GM12878 (cell line): ENCODE measurements around the gene PAPSS2. TPM values are rescaled to one million over a fixed set of nuclear protein-coding genes. Genes with fewer than 3 reads are reported as not detected.

ENCODE experiments used
- ATAC-seq: fragments of 200-7000 bp; cut with Tn5 transposase; 3 replicates; pipeline ENCODE4 v1.9.1; 2020; ENCODE audit warnings: mild to moderate bottlenecking, moderate library complexity
- BruUV-seq: library from RNA; stranded (reverse); fragments of 400-500 nt; replicated peaks from 2 replicates; lab custom pipeline; 2021; lab: Mats Ljungman, UMichigan
- CTCF ChIA-PET: fragments of 300-600 bp; sonication (Branson Sonifier 250); formaldehyde crosslinking; extraction: SDS; loops from one replicate; lab custom pipeline; 2021; ENCODE audit warnings: inconsistent platforms; lab: Yijun Ruan, JAX
- POLR2A ChIA-PET: fragments of 350-600 bp; formaldehyde crosslinking; extraction: SDS; loops from one replicate; lab custom pipeline; 2021; ENCODE audit warnings: inconsistent platforms; lab: Charles Lee
- RAD21 ChIA-PET: fragments of 300-600 bp; sonication (Branson Sonifier 250); formaldehyde crosslinking; loops from one replicate; lab custom pipeline; 2023; ENCODE audit warnings: antibody characterized with exemption; ENCODE audit not compliant: unreplicated experiment; lab: Charles Lee
- SMC1A ChIA-PET: fragments of 300-600 bp; sonication (Branson Sonifier 250); formaldehyde crosslinking; loops from one replicate; lab custom pipeline; 2023; ENCODE audit not compliant: unreplicated experiment, uncharacterized antibody; lab: Charles Lee
- DNase-seq: peaks from one replicate; pipeline ENCODE4 v3.0.0-alpha.2; 2011; ENCODE audit warnings: low read depth, low spot score
- FAIRE-seq: peaks from 3 replicates; lab custom pipeline; 2011; peaks lifted over from hg19 to GRCh38; lab: Jason Lieb, UNC
- H2AFZ ChIP-seq: 2 replicates; pipeline ENCODE4 v1.6.0; 2011; ENCODE audit warnings: low read depth, low read length, control low read depth; ENCODE audit not compliant: control insufficient read depth
- H3K27ac ChIP-seq: 2 replicates; pipeline ENCODE4 v1.5.1; 2011; ENCODE audit warnings: control low read depth; ENCODE audit not compliant: control insufficient read depth, insufficient read depth
- H3K27me3 ChIP-seq, 2 experiments: replicated peaks in 1 of 2; 2 replicates each; pipeline versions ENCODE4 v1.6.0 to v1.6.1; 2011; ENCODE audit warnings: low read length in 1 of 2; ENCODE audit not compliant: control insufficient read depth in 2 of 2, insufficient read depth in 2 of 2
- H3K36me3 ChIP-seq, 2 experiments: 2 replicates each; pipeline ENCODE4 v1.5.1; 2011; ENCODE audit warnings: low read length in 1 of 2; ENCODE audit not compliant: control insufficient read depth in 2 of 2, insufficient read depth in 2 of 2
- H3K4me1 ChIP-seq: 2 replicates; pipeline ENCODE4 v1.6.1; 2011; ENCODE audit warnings: mild to moderate bottlenecking, low read length, moderate library complexity, mixed read lengths; ENCODE audit not compliant: control insufficient read depth, insufficient read depth
- H3K4me2 ChIP-seq: 2 replicates; pipeline ENCODE4 v1.6.0; 2011; ENCODE audit warnings: control low read depth; ENCODE audit not compliant: control insufficient read depth, insufficient read depth
- H3K4me3 ChIP-seq: fragments of 200-600 bp; sonication (generic); 2 replicates; pipeline ENCODE4 v1.5.1; 2016
- H3K79me2 ChIP-seq: 2 replicates; pipeline ENCODE4 v1.6.0; 2011; ENCODE audit warnings: low read length; ENCODE audit not compliant: control insufficient read depth, insufficient read depth
- H3K9ac ChIP-seq: 2 replicates; pipeline ENCODE4 v1.8.0; 2011; ENCODE audit warnings: low read length, control low read depth, mixed read lengths; ENCODE audit not compliant: control insufficient read depth, insufficient read depth
- H3K9me3 ChIP-seq: replicated peaks from 3 replicates; pipeline ENCODE4 v1.5.1; 2011; ENCODE audit warnings: mild to moderate bottlenecking, low read length; ENCODE audit not compliant: control insufficient read depth, insufficient read depth
- H4K20me1 ChIP-seq: 2 replicates; pipeline ENCODE4 v1.6.0; 2011; ENCODE audit not compliant: control insufficient read depth, insufficient read depth
- CHD4 ChIP-seq: fragments of 200-600 bp; sonication (generic); IDR thresholded peaks from 2 replicates; pipeline ENCODE4 v1.6.1; 2016; ENCODE audit warnings: mild to moderate bottlenecking
- MXI1 ChIP-seq: fragments of 150-350 bp; IDR thresholded peaks from 2 replicates; pipeline ENCODE4 v1.6.1; 2011; ENCODE audit warnings: low read depth, mild to moderate bottlenecking, inconsistent platforms, low read length, improper control_type of control experiment
- NFXL1 ChIP-seq: fragments of 450-650 bp; IDR thresholded peaks from 2 replicates; pipeline ENCODE4 v1.6.1; 2017; ENCODE audit warnings: antibody characterized with exemption, mild to moderate bottlenecking, borderline replicate concordance
- NR2F1 ChIP-seq: fragments of 450-650 bp; conservative IDR thresholded peaks from 2 replicates; pipeline ENCODE4 v1.6.1; 2017; ENCODE audit warnings: mild to moderate bottlenecking
- PML ChIP-seq: IDR thresholded peaks from 2 replicates; pipeline ENCODE4 v1.6.1; 2012; ENCODE audit warnings: low read length, inconsistent platforms
- RCOR1 ChIP-seq: conservative IDR thresholded peaks from 2 replicates; pipeline ENCODE4 v1.6.1; 2012; ENCODE audit warnings: low read depth, low read length, improper control_type of control experiment
- SIX5 ChIP-seq: IDR thresholded peaks from 2 replicates; pipeline ENCODE4 v1.6.1; 2011; ENCODE audit warnings: mild to moderate bottlenecking, low read depth, low read length, moderate library complexity; ENCODE audit not compliant: severe bottlenecking
- SMC3 ChIP-seq: IDR thresholded peaks from 2 replicates; pipeline ENCODE4 v1.6.1; 2011; ENCODE audit warnings: low read length, improper control_type of control experiment, borderline replicate concordance
- SP1 ChIP-seq: IDR thresholded peaks from one replicate; pipeline ENCODE4 v1.6.1; 2011; ENCODE audit warnings: low read depth, low read length
- SPI1 ChIP-seq: IDR thresholded peaks from 2 replicates; pipeline ENCODE4 v1.6.1; 2011; ENCODE audit warnings: low read depth, mild to moderate bottlenecking, low read length, moderate library complexity, borderline replicate concordance; ENCODE audit not compliant: insufficient read depth
- TAF1 ChIP-seq: IDR thresholded peaks from 2 replicates; pipeline ENCODE4 v1.6.1; 2011; ENCODE audit warnings: mild to moderate bottlenecking, low read depth, low read length, borderline replicate concordance
- TBL1XR1 ChIP-seq: IDR thresholded peaks from 2 replicates; pipeline ENCODE4 v1.6.1; 2012; ENCODE audit warnings: low read depth, low read length, improper control_type of control experiment
- YBX1 ChIP-seq: fragments of 450-650 bp; IDR thresholded peaks from 2 replicates; pipeline ENCODE4 v1.6.1; 2016; ENCODE audit warnings: antibody characterized with exemption
- WGBS: methylation state at CpG from one replicate; pipeline ENCODE4 v1.1.6; 2016; ENCODE audit warnings: low lambda C conversion rate; ENCODE audit not compliant: insufficient replicate concordance, insufficient coverage; ENCODE audit errors: missing lambda C conversion rate; 5-methylcytosine and 5-hydroxymethylcytosine counted together
- in situ Hi-C: fragments of 300-500 bp; cut with MboI; formaldehyde crosslinking; loops from 9 replicates; pipeline ENCODE4 v1.14.3; 2018; ENCODE audit warnings: mixed read lengths
- intact Hi-C: fragments of 100-400 bp; cut with micrococcal nuclease; formaldehyde crosslinking; loops from one replicate; pipeline ENCODE4 v1.14.2; 2022; ENCODE audit not compliant: unreplicated experiment
- polyA plus RNA-seq, 11 experiments: library from polyadenylated mRNA; depleted of rRNA in 4 of 11; unstranded in 6 of 11; stranded (reverse) in 5 of 11; fragments of >200 nt; fragmentation: Nextera tagmentation in 4 of 11; fragmentation: Illumina TruSeq in 1 of 11; extraction: Ambion mirVana in 4 of 11; extraction: Trizol in 1 of 11; gene quantifications; 1 replicate in 1 of 11; 2 replicates in 10 of 11; pipeline versions ENCODE4 v1.2.1 to v1.2.3, GENCODE V29; 2011 to 2016; ENCODE audit warnings: inconsistent platforms in 2 of 11, missing spikeins in 2 of 11, low read depth in 1 of 11
- total RNA-seq, 4 experiments: library from RNA; depleted of rRNA in 3 of 4; stranded (reverse); fragments of >200 nt in 3 of 4; fragmentation: Illumina TruSeq in 1 of 4; extraction: Trizol in 1 of 4; gene quantifications; 2 replicates each; pipeline versions ENCODE4 v1.2.1 to v1.2.3, GENCODE V29; 2013 to 2021
- TF ChIP-seq, protein P1 (sequence below): fragments of 450-650 bp; formaldehyde crosslinking; IDR thresholded peaks from 2 replicates; pipeline ENCODE4 v1.4.0; 2020; ENCODE audit warnings: mild to moderate bottlenecking, moderate library complexity
- TF ChIP-seq, protein P2 (sequence below): IDR thresholded peaks from 2 replicates; pipeline ENCODE4 v1.6.1; 2012; ENCODE audit warnings: mild to moderate bottlenecking, low read depth, low read length

The PAPSS2 gene
- total and polyA plus RNA-seq, 10 of the 15 experiments (the other 5 are each of a cell fraction or from before 2014, with no cell fraction given): 0.15 to 2.1 (median 0.37) TPM

DNA sequence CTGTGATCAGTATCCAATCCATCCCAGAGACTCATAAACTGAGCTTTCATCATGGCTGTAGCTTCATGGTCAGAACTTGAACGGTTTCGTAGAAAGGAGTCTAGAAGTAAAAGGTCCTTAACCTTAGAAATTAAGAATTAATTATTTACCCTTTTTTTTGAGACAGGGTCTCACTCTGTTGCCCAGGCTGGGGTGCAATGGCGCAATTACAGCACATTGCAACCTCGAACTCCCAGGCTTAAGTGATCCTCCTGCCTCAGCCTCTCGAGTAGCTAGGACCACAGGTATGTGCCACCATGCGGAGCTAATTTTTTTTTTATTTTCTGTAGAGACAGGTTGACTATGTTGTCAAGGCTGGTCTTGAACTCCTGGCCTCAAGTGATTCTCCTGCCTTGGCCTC, 116.7 kb downstream of the PAPSS2 start:
- no peak overlapping the region for H3K4me2 ChIP-seq
- peaks cover 3 to 19% of the 10 kb centered on the region in 2 experiments; a peak in 2 of 4 replicates for H3K36me3 ChIP-seq
- POLR2A ChIA-PET: no interaction called here
- BruUV-seq: no TSS peak
- WGBS: 94% methylated on average over 6 of the region's 6 CpGs
- H3K79me2 ChIP-seq: no peaks in the 10 kb centered on the region; the same call in 1 of the 2 replicates
- no peak overlapping the region for H3K27ac ChIP-seq
- TF ChIP-seq CHD4 (no peak), TBL1XR1 (no peak), YBX1 (no peak), SPI1 (no peak), RCOR1 (no peak), PML (no peak), MXI1 (no peak), TAF1 (no peak), SP1 (no peak), SMC3 (no peak), NR2F1 (no peak), SIX5 (no peak), NFXL1 (no peak)
- TF ChIP-seq, protein P1, sequence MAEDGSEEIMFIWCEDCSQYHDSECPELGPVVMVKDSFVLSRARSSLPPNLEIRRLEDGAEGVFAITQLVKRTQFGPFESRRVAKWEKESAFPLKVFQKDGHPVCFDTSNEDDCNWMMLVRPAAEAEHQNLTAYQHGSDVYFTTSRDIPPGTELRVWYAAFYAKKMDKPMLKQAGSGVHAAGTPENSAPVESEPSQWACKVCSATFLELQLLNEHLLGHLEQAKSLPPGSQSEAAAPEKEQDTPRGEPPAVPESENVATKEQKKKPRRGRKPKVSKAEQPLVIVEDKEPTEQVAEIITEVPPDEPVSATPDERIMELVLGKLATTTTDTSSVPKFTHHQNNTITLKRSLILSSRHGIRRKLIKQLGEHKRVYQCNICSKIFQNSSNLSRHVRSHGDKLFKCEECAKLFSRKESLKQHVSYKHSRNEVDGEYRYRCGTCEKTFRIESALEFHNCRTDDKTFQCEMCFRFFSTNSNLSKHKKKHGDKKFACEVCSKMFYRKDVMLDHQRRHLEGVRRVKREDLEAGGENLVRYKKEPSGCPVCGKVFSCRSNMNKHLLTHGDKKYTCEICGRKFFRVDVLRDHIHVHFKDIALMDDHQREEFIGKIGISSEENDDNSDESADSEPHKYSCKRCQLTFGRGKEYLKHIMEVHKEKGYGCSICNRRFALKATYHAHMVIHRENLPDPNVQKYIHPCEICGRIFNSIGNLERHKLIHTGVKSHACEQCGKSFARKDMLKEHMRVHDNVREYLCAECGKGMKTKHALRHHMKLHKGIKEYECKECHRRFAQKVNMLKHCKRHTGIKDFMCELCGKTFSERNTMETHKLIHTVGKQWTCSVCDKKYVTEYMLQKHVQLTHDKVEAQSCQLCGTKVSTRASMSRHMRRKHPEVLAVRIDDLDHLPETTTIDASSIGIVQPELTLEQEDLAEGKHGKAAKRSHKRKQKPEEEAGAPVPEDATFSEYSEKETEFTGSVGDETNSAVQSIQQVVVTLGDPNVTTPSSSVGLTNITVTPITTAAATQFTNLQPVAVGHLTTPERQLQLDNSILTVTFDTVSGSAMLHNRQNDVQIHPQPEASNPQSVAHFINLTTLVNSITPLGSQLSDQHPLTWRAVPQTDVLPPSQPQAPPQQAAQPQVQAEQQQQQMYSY (CRISPR knock-in tag): no peak
- TF ChIP-seq, protein P2, sequence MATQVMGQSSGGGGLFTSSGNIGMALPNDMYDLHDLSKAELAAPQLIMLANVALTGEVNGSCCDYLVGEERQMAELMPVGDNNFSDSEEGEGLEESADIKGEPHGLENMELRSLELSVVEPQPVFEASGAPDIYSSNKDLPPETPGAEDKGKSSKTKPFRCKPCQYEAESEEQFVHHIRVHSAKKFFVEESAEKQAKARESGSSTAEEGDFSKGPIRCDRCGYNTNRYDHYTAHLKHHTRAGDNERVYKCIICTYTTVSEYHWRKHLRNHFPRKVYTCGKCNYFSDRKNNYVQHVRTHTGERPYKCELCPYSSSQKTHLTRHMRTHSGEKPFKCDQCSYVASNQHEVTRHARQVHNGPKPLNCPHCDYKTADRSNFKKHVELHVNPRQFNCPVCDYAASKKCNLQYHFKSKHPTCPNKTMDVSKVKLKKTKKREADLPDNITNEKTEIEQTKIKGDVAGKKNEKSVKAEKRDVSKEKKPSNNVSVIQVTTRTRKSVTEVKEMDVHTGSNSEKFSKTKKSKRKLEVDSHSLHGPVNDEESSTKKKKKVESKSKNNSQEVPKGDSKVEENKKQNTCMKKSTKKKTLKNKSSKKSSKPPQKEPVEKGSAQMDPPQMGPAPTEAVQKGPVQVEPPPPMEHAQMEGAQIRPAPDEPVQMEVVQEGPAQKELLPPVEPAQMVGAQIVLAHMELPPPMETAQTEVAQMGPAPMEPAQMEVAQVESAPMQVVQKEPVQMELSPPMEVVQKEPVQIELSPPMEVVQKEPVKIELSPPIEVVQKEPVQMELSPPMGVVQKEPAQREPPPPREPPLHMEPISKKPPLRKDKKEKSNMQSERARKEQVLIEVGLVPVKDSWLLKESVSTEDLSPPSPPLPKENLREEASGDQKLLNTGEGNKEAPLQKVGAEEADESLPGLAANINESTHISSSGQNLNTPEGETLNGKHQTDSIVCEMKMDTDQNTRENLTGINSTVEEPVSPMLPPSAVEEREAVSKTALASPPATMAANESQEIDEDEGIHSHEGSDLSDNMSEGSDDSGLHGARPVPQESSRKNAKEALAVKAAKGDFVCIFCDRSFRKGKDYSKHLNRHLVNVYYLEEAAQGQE: no peak
- ATAC-seq: no peak
- RAD21 ChIA-PET: interaction anchor here (1.0 kb wide), 1 partner anchor 39 kb away, joined by 3 read pairs; no protein-coding TSS in a partner anchor
- H2AFZ ChIP-seq: no peak overlapping the region
- DNase-seq: no peak
- no peak overlapping the region for H3K9ac ChIP-seq
- peaks cover 5% of the 10 kb centered on the region; the same call in 1 of the 2 replicates for H3K4me1 ChIP-seq
- no peak overlapping the region for H3K4me3 ChIP-seq
- CTCF ChIA-PET: interaction anchor here (0.8 kb wide), 1 partner anchor 17 kb away, joined by 3 read pairs; no protein-coding TSS in a partner anchor
- intact Hi-C loops: no loop called here
- no peaks in the 10 kb centered on the region for H3K27me3 ChIP-seq
- no peak for FAIRE-seq
- in situ Hi-C loops: no loop called here
- H3K9me3 ChIP-seq: peaks cover 1% of the 10 kb centered on the region; the same call in 1 of the 3 replicates
- H4K20me1 ChIP-seq: no peaks in the 10 kb centered on the region
- SMC1A ChIA-PET: interaction anchor here (1.1 to 1.6 kb wide), 5 partner anchors 16 to 612 kb away, joined by 3 to 5 read pairs (median 3); no protein-coding TSS in a partner anchor
